Measurements from ENCODE around the gene MFSD6L.

DNA sequence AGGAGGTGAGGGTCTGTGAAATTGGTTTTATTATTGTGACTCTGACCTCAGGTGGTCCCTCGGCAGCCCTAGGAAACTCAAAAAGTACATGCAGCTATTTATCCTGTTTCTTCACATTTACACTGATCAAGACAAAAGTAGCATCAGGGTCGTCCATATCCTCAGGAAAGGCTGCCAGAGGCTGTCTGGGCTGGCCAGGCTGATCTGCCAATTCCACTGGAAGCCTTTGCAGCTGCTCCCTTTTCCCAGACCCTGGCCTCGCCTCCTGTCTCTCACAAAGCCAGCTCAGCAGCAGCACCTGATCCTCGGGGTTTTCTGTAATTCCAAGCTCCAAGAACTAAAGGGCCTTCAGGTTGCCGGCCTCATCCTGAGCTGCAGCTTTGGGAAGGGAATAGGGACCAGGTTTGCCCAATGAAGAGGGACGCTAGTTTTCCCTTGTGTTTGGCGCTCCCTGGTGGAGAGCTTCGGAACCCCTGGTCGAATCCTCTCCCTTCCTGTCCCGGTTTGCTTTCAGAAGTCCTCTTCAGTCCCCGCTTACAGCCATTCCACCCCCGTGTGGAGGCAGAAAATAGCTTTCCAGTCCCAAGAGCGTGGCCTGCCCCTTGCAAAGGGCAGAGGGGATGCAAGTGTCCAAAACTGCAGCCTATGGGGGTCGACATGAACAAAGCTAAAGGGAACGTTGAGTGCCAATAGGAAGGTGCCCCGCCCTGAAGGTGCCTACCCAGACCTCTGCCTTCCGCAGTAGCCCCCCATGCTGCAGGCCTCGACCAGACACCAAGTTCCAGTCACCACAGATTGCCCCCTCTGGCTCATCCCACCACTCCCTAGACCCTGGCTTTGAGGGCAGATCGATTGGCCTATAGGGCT lies 13.4 kb downstream of the MFSD6L start:
- TF ChIP-seq EZH2phosphoT487 (IDR thresholded peaks at IDR 0.05; ENCODE audit: insufficient read depth, low read depth), result no peak
- TF ChIP-seq EZH2 (IDR thresholded peaks at IDR 0.05; ENCODE audit: insufficient read depth, poor library complexity, severe bottlenecking), result no peak

Measured in GM23248 (cell line).